ENCODE results near the gene FHIT.
A peak's percentile ranks its signal among the peaks of the same experiment; 100 is the strongest.

FHIT gene

GRCh38 chr3:60096403-60096802 is 1154.8 kb downstream of the FHIT start:
- Histone ChIP-seq H3K36me3 (ENCODE audit: control insufficient read depth, low read length) (no peaks in the 10 kb centered on the region), H3K4me2 (ENCODE audit: low read length) (no peak overlapping the region), H3F3A (ENCODE audit: control insufficient read depth, insufficient read depth) (no peaks in the 10 kb centered on the region), H3K4me3 (ENCODE audit: low read length) (no peak overlapping the region), H4K20me1 (ENCODE audit: control insufficient read depth, insufficient read depth, low read depth, low read length) (no peaks in the 10 kb centered on the region), H3K9me2 (replicated peaks; ENCODE audit: control insufficient read depth, low read length) (no peaks in the 10 kb centered on the region), H3K79me2 (ENCODE audit: control insufficient read depth, low read length) (no peaks in the 10 kb centered on the region), H3K4me1 (ENCODE audit: control insufficient read depth, low read length) (peaks cover 13% of the 10 kb centered on the region), H3K27me3 (ENCODE audit: control insufficient read depth, low read length) (no peaks in the 10 kb centered on the region), H3K27ac (ENCODE audit: low read depth, low read length) (no peak overlapping the region), H3K9me3 (ENCODE audit: control insufficient read depth, insufficient read depth, low read length) (peaks cover 8% of the 10 kb centered on the region; the same call in 1 of the 2 replicates)
- TF ChIP-seq CTCF (IDR thresholded peaks at IDR 0.05; ENCODE audit: low read depth, low read length, poor library complexity, severe bottlenecking) (no peak), EZH2phosphoT487 (IDR thresholded peaks at IDR 0.05; ENCODE audit: borderline replicate concordance, low read length) (no peak)

GRCh38 chr3:60095930-60096329 is 1155.3 kb downstream of the FHIT start:
- Histone ChIP-seq H3K79me2 (ENCODE audit: control insufficient read depth, low read length) (no peaks in the 10 kb centered on the region), H3K27ac (ENCODE audit: low read depth, low read length) (no peak overlapping the region), H3K36me3 (ENCODE audit: control insufficient read depth, low read length) (no peaks in the 10 kb centered on the region), H3K9me3 (ENCODE audit: control insufficient read depth, insufficient read depth, low read length) (peaks cover 8% of the 10 kb centered on the region; the same call in 1 of the 2 replicates), H3K27me3 (ENCODE audit: control insufficient read depth, low read length) (no peaks in the 10 kb centered on the region), H3K4me3 (ENCODE audit: low read length) (no peak overlapping the region), H3K9me2 (replicated peaks; ENCODE audit: control insufficient read depth, low read length) (no peaks in the 10 kb centered on the region), H3F3A (ENCODE audit: control insufficient read depth, insufficient read depth) (no peaks in the 10 kb centered on the region), H3K4me2 (ENCODE audit: low read length) (no peak overlapping the region), H3K4me1 (ENCODE audit: control insufficient read depth, low read length) (peaks cover 13% of the 10 kb centered on the region), H4K20me1 (ENCODE audit: control insufficient read depth, insufficient read depth, low read depth, low read length) (no peaks in the 10 kb centered on the region)
- TF ChIP-seq CTCF (IDR thresholded peaks at IDR 0.05; ENCODE audit: low read depth, low read length, poor library complexity, severe bottlenecking): no peak
- no peak for TF ChIP-seq EZH2phosphoT487 (IDR thresholded peaks at IDR 0.05; ENCODE audit: borderline replicate concordance, low read length)

GRCh38 chr3:60095516-60095915 is 1155.7 kb downstream of the FHIT start:
- Histone ChIP-seq H3K79me2 (ENCODE audit: control insufficient read depth, low read length) (no peaks in the 10 kb centered on the region), H3K4me3 (ENCODE audit: low read length) (no peak overlapping the region), H3K9me2 (replicated peaks; ENCODE audit: control insufficient read depth, low read length) (no peaks in the 10 kb centered on the region), H3K27me3 (ENCODE audit: control insufficient read depth, low read length) (no peaks in the 10 kb centered on the region), H3F3A (ENCODE audit: control insufficient read depth, insufficient read depth) (no peaks in the 10 kb centered on the region), H3K9me3 (ENCODE audit: control insufficient read depth, insufficient read depth, low read length) (peaks cover 8% of the 10 kb centered on the region; the same call in 1 of the 2 replicates), H4K20me1 (ENCODE audit: control insufficient read depth, insufficient read depth, low read depth, low read length) (no peaks in the 10 kb centered on the region), H3K27ac (ENCODE audit: low read depth, low read length) (no peak overlapping the region), H3K4me1 (ENCODE audit: control insufficient read depth, low read length) (peaks cover 13% of the 10 kb centered on the region), H3K4me2 (ENCODE audit: low read length) (peak overlapping the region; percentile 25), H3K36me3 (ENCODE audit: control insufficient read depth, low read length) (no peaks in the 10 kb centered on the region)
- TF ChIP-seq CTCF (IDR thresholded peaks at IDR 0.05; ENCODE audit: low read depth, low read length, poor library complexity, severe bottlenecking): no peak
- TF ChIP-seq EZH2phosphoT487 (IDR thresholded peaks at IDR 0.05; ENCODE audit: borderline replicate concordance, low read length): no peak
